GM18499 (cell line): ENCODE data around the gene ZNF483.
"Not testable (repeated sequence)": the region's sequence is repeated elsewhere in the genome, so short reads cannot be mapped to it uniquely, and the experiment has no call there.

Source experiments
- ATAC-seq: cut with Tn5 transposase; IDR thresholded peaks from one replicate; pipeline ENCODE4 v1.9.1; 2021; ENCODE audit warnings: moderate number of reproducible peaks; ENCODE audit not compliant: insufficient read depth, unreplicated experiment

Gene ZNF483

DNA sequence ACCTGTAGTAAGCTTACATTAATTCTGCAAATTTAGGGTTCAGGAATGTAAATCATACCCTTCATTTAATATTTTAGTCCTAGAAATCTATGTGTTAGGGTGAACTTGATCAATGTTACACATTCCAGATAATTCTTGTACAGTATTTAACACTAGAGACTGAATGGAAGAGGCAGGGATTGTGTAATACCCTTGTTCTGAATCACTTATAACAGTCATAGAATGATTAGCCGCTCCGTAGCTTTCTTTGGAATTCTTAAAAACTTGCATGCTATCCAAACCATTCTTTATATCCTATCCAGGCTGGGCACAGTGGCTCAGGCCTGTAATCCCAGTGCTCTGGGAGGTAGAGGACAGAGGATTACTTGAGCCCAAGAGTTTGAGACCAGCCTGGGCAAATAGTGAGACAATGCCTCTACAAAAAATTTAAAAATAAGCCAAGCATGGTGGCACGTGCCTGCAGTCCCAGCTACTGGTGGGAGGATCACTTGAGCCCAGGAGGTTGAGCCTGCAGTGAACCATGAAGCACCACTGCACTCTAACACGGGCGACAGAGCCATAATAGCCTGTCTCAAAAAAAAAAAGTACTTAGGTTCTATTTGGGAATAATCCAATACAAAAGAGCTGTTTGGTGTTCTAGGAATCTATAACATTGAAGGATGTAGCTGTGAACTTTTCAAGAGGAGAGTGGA is 8.3 kb downstream of the ZNF483 start:
- no peak for ATAC-seq

DNA sequence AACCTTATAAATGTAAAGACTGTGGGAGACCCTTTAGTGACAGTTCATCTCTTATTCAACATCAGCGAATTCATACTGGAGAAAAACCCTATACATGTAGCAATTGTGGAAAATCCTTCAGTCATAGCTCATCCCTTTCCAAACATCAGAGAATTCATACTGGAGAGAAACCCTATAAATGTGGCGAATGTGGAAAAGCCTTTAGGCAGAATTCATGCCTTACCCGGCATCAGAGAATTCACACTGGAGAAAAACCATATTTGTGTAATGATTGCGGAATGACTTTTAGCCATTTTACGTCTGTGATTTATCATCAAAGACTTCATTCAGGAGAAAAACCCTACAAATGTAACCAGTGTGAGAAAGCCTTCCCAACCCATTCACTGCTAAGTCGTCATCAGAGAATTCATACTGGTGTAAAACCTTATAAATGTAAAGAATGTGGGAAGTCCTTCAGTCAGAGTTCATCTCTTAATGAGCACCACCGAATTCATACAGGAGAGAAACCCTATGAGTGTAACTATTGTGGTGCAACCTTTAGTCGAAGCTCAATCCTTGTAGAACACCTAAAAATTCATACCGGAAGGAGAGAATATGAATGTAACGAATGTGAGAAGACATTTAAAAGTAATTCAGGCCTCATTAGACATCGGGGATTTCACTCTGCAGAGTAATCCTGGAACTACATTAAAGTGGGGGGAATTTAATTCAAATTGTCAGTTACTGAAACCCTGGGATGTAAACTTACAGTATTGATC is 17.7 kb downstream of the ZNF483 start:
- ATAC-seq = no peak

- no peak for ATAC-seq
These were observed 23.6 kb downstream of the ZNF483 start for GRCh38 chr9:111548623-111549022.

GRCh38 chr9:111555425-111555824 is 30.4 kb downstream of the ZNF483 start:
- not testable (repeated sequence) for ATAC-seq

- no peak for ATAC-seq
These were observed 34.1 kb downstream of the ZNF483 start for GRCh38 chr9:111559000-111559610.

DNA sequence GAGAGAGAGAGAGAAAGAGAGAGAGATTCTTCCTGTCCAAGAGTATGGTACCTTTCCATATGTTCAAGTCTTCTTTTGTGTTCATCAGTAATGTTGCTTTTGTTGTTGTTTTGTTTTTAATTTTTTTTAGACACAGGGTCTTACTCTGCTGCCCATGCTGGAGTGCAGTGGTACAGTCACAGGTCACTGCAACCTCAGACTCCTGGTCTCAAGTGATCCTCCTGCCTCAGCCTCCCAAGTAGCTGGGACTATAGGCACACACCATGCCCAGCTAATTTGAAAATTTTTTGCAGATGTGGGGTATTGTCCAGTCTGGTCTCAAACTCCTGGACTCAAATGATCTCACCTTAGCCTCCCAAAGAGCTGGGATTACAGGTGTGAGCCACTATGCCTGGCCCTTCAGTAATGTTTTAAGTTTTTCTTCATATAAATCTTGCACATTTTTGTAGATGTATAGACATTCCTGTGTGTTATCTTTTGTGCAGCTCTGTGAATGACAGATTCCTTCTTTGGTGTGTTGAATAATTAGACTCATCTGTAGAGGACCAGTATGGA is 36.3 kb downstream of the ZNF483 start:
- ATAC-seq = no peak

DNA sequence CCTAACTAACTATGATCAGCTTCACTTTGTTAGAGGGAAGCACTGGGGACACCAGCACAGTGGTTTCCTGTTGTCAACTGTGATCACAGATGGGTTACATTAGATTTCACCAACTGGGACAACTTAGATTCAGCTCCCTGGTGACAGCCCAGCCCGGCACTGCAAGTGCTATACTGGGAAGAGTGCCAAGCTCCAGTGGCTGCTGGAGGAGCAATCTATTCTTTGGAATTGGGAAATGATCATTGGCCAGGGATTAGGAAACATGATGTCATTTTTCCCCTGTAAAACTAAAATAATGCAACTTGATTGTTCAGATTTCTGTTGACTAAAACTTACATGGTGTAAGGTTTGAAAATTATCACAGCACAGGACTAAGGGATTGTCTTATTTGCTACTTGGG is 41.3 kb downstream of the ZNF483 start:
- ATAC-seq = no peak

DNA sequence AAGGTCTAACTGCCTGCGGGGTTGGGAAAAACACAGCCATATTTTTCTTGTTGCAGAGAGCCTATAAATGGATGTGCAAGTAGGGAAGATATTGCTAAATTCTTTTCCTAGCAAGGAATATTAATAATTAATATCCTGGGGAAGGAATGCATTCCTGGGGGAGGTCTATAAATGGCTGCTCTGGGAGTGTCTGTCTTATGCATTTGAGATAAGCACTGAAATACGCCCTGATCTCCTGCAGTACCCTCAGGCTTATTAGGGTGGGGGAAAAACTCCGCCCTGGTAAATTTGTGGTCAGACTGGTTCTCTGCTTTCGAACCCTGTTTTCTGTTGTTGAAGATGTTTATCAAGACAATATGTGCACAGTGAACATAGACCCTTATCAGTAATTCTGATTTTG is 43.1 kb downstream of the ZNF483 start:
- not testable (repeated sequence) for ATAC-seq

- no peak for ATAC-seq
These were observed 48.1 kb downstream of the ZNF483 start for GRCh38 chr9:111572950-111573604.

DNA sequence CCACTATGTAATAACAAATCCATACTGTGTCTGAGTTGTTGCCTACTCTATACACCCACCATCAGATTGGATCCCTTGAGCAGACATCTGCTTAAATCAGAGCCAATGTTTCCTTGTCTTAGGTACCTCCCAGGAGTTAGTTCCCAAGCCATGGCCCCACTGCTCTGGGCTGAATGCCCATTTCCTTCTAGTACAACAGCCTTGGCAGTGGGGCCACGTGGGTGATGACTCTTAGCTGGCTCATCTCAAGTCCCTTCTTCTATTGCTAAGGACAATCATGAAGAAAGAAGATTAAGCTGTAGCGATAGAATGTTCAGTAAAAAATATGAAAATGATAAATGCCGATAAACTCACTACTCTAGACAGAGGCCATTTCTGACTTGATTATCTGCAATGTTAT is 57.9 kb downstream of the ZNF483 start:
- ATAC-seq = no peak

DNA sequence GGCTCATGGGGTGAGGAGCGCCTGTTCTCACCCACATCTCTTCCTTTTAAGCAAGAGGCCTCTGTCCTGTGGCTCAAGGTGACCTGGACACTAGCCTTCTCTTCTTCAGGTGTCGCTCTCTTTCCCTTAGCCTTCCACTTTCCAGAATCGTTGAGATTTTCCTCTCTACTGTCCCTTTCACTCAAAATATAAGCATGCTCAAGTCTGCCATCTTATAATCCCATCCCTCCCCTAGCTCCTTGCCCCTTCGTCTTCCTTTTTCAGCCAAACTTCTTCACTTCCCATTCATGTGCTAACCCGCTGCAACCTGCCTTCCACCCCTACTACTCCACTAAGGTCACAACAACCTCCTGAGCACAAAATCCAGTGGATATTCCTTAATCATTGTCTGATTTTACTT is 61.4 kb downstream of the ZNF483 start:
- ATAC-seq = no peak

DNA sequence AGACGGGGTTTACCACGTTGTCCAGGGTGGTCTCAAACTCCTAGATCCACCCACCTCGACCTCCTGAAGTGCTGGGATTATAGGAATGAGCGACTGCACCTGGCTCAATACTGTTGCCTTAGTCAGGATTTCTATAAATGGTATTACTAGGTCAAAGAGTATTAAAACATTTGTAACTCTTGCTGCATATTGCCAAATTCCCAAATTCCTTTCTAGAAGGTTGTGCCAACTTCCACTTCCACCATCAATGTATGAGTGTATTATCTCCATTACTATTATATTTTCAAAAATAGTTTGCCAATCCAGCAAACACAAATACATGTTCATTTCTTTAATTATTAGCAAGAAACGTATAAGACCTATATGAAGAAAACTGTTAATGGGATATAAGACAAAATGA is 63.9 kb downstream of the ZNF483 start:
- no peak for ATAC-seq

GRCh38 chr9:111597852-111598732 is 73.1 kb downstream of the ZNF483 start:
- no peak for ATAC-seq

GRCh38 chr9:111598733-111599091 is 73.7 kb downstream of the ZNF483 start:
- ATAC-seq = no peak

DNA sequence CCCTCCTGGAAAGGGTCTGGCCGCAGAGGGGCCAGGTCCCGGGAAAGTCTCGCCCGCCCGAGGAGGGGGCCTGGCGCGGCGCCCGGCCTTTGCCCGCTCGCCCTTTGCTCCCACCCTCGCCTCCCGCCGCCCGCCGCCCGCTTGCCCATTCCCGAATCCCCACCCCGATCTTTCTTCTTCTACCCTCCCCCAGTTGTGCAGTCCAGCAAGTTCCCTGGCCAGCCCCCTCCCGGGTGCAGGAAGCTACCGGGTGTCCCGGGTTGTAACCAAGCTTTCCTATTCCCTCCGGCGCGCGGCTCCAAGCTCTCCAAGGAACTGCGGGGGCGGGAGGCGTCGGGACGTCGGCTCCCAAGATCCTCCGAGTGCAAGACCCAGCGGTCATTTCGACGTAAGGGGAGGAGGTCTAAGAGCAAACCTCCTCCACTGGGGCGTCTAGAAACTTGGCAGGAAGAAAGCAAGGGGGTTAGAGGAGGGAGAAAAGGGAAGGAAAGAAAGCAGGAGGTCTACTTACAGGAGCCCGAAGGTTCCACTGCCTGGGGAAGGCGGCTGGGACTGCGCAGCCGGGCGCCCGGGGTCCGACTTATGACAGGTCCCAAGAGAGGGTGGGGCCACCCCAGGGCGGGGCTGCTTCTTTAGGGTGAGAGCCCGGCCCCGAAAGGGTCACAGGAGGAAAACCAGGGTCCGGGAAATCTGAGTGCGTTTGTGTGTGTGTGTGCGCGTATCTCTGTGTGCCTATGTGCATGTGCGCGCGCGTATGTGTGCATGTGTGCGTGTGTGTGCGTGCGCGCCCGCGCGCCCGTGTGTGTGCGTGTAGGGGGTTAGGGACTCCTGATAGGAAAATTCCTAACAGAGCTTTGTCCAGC is 74.3 kb downstream of the ZNF483 start, which contains the start of gene PTGR1:
PTGR1 (minus strand) TSS at position 556 of the 863 bp plus-strand sequence. CDS start 2,225 bp downstream, outside the sequence.
- no peak for ATAC-seq

DNA sequence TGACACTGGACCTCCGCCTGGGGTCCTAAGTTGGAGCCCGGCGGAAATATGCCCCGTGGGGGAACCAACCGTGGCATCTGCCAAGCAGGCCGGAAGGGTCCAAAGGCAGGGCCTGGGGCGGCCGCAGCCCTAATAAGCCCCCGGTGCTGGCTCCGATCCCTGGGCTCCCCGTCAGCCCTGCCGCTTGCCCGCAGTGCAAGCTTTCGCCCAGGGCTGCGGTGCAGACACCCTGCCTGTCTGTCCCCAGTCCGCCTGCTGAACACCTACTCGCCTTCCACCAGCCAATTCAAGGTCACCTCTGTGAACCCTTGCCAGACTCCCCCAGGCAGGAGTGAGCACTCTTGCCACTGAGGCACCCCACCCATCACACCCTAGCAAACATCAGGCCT is 75.0 kb downstream of the ZNF483 start:
- no peak for ATAC-seq

DNA sequence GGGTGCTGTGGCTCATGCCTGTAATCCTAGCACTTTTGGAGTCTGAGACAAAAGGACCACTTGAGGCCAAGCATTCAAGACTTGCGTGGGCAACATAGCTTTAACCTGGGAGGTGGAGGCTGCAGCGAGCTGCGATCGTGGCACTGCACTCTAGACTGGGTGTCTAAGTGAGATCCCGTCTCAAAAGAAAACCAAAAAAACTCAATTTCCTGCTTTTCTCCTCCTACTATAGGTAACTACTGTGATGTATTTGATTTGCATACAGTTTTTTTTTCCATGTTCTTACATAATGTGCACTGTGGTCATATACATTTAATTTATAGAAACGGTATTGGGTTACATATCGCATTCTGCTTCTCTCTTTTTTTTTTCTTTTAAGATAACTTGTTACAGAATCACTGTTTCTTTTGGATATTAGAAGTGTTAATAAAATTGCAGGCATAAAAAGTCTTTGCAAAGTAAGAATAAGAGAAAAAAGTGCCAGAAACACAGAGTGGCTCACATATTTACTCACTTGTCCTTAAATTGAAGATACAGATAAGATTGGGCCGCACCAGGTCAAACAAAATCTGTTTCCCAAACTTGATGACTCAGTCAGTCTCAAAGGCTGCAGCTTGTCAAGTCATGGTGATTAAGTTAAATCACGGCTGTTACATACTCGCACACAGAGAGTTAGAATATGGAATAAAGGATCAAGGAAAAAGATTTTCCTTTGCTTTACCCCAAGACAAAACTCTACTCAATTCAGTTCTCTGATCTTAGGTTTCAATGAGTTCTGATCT is 76.4 kb downstream of the ZNF483 start:
- no peak for ATAC-seq

DNA sequence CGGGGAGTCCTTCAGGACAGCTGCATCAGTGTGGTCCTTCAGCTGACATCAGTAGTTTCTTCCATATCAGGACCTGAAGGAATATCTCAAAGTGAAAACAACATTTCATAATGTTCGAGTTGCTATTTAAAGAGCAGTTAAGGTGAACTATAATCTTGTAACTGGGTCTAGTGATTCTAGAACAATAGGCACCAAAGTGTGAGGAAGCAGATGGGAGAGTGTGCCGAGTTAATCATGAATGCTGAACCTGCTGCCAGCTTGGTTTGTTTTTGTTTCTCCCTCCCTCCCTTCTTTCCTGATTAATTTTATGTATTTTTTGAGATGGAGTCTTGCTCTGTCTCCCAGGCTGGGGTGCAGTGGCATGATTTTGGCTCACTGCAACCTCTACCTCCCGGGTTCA is 78.1 kb downstream of the ZNF483 start:
- no peak for ATAC-seq
